HEK293T (cell line): Measurements from ENCODE around the gene PCDH9.

Experiments
- CTCF ChIA-PET: fragments of 350-600 bp; formaldehyde crosslinking; extraction: SDS; loops from one replicate; lab custom pipeline; 2021; ENCODE audit warnings: antibody characterized with exemption, inconsistent platforms; lab: Yijun Ruan, JAX
- POLR2A ChIA-PET: fragments of 350-600 bp; formaldehyde crosslinking; extraction: SDS; loops from one replicate; lab custom pipeline; 2020; ENCODE audit warnings: antibody characterized with exemption, inconsistent platforms; lab: Yijun Ruan, JAX
- DNase-seq: peaks from one replicate; pipeline ENCODE4 v3.0.0; 2012; ENCODE audit warnings: mixed read lengths; ENCODE audit errors: extremely low spot score
- ARNT ChIP-seq: fragments of 450-650 bp; IDR thresholded peaks from 2 replicates; pipeline ENCODE4 v1.6.1; 2017; ENCODE audit warnings: mild to moderate bottlenecking
- BHLHE40 ChIP-seq: fragments of 450-650 bp; IDR thresholded peaks from 2 replicates; pipeline ENCODE4 v1.6.1; 2016; ENCODE audit warnings: mild to moderate bottlenecking, moderate library complexity, borderline replicate concordance
- CTBP1 ChIP-seq: fragments of 450-650 bp; IDR thresholded peaks from 2 replicates; pipeline ENCODE4 v1.6.1; 2016; ENCODE audit warnings: borderline replicate concordance
- ELF4 ChIP-seq: fragments of 450-650 bp; IDR thresholded peaks from 2 replicates; pipeline ENCODE4 v1.6.1; 2017; ENCODE audit warnings: antibody characterized with exemption
- FOXA1 ChIP-seq: fragments of 450-650 bp; IDR thresholded peaks from 2 replicates; pipeline ENCODE4 v1.6.1; 2016; ENCODE audit warnings: mild to moderate bottlenecking
- FOXK2 ChIP-seq: fragments of 450-650 bp; IDR thresholded peaks from 2 replicates; pipeline ENCODE4 v1.6.1; 2016; ENCODE audit warnings: mild to moderate bottlenecking
- FOXM1 ChIP-seq: fragments of 450-650 bp; IDR thresholded peaks from 2 replicates; pipeline ENCODE4 v1.6.1; 2017; ENCODE audit warnings: mild to moderate bottlenecking, borderline replicate concordance
- HDGF ChIP-seq: fragments of 450-650 bp; IDR thresholded peaks from 2 replicates; pipeline ENCODE4 v1.6.1; 2017; ENCODE audit warnings: antibody characterized with exemption, borderline replicate concordance
- L3MBTL2 ChIP-seq: fragments of 450-650 bp; conservative IDR thresholded peaks from 2 replicates; pipeline ENCODE4 v1.6.1; 2016; ENCODE audit warnings: mild to moderate bottlenecking
- LEF1 ChIP-seq: fragments of 450-650 bp; IDR thresholded peaks from 2 replicates; pipeline ENCODE4 v1.6.1; 2017; ENCODE audit warnings: mild to moderate bottlenecking, borderline replicate concordance
- NFRKB ChIP-seq: fragments of 450-650 bp; IDR thresholded peaks from 2 replicates; pipeline ENCODE4 v1.6.1; 2016; ENCODE audit warnings: mild to moderate bottlenecking, moderate library complexity
- PKNOX1 ChIP-seq: fragments of 450-650 bp; IDR thresholded peaks from 2 replicates; pipeline ENCODE4 v1.6.1; 2016
- SP1 ChIP-seq: fragments of 450-650 bp; IDR thresholded peaks from 2 replicates; pipeline ENCODE4 v1.6.1; 2017
- SUZ12 ChIP-seq: fragments of 450-650 bp; IDR thresholded peaks from 2 replicates; pipeline ENCODE4 v1.6.1; 2016; ENCODE audit warnings: mild to moderate bottlenecking
- TARDBP ChIP-seq: fragments of 450-650 bp; IDR thresholded peaks from 2 replicates; pipeline ENCODE4 v1.6.1; 2016
- ZNF384 ChIP-seq: fragments of 450-650 bp; IDR thresholded peaks from 2 replicates; pipeline ENCODE4 v1.6.1; 2016

The PCDH9 gene

GRCh38 chr13:66926200-66926850 lies 303.8 kb downstream of the PCDH9 start:
- peak; percentile 86 for TF ChIP-seq PKNOX1
- no peak for TF ChIP-seq BHLHE40
- POLR2A ChIA-PET: interaction anchor here (0.9 to 1.6 kb wide), 4 partner anchors 10 to 310 kb away, joined by 3 to 5 read pairs (median 3); no protein-coding TSS in a partner anchor
- CTCF ChIA-PET: interaction anchor here (0.6 to 1.1 kb wide), 6 partner anchors 18 to 166 kb away, joined by 3 read pairs; no protein-coding TSS in a partner anchor
- DNase-seq: no peak

- DNase-seq: no peak
- no peak for TF ChIP-seq SP1
- TF ChIP-seq PKNOX1: peak; percentile 92
- TF ChIP-seq SUZ12: no peak
- no peak for TF ChIP-seq BHLHE40
- CTCF ChIA-PET: interaction anchor here (0.7 kb wide), 1 partner anchor 886 kb away, joined by 3 read pairs; no protein-coding TSS in a partner anchor
- POLR2A ChIA-PET: no interaction called here
Measured at GRCh38 chr13:66922444-66922843, 307.7 kb downstream of the PCDH9 start.

GRCh38 chr13:66921437-66921836 lies 308.7 kb downstream of the PCDH9 start:
- ChIA-PET CTCF (no interaction called here), POLR2A (no interaction called here)
- no peak for TF ChIP-seq FOXK2
- no peak for TF ChIP-seq ELF4
- TF ChIP-seq SUZ12: no peak
- TF ChIP-seq HDGF: no peak
- no peak for TF ChIP-seq PKNOX1
- TF ChIP-seq ARNT: no peak
- no peak for TF ChIP-seq FOXA1
- DNase-seq: no peak

- POLR2A ChIA-PET: interaction anchor here (1.1 kb wide), 1 partner anchor 11 kb away, joined by 5 read pairs; no protein-coding TSS in a partner anchor
- CTCF ChIA-PET: interaction anchor here (1.2 to 1.6 kb wide), 3 partner anchors 79 to 185 kb away, joined by 4 to 5 read pairs (median 4); no protein-coding TSS in a partner anchor
- DNase-seq: no peak
- TF ChIP-seq CTBP1: no peak
- TF ChIP-seq TARDBP: no peak
- TF ChIP-seq FOXA1: 0 out of 2 replicates have a peak, but pooled peaks have one; percentile 40
- no peak for TF ChIP-seq ZNF384
Measured at GRCh38 chr13:66915596-66916185, 314.4 kb downstream of the PCDH9 start.

- ChIA-PET POLR2A (no interaction called here), CTCF (no interaction called here)
- TF ChIP-seq LEF1 (no peak), ELF4 (0 out of 2 replicates have a peak, but pooled peaks have one; percentile 12)
- no peak for DNase-seq
Measured at GRCh38 chr13:66914155-66914554, 316.0 kb downstream of the PCDH9 start.

- DNase-seq: no peak
- TF ChIP-seq PKNOX1: peak; percentile 76
- no peak for TF ChIP-seq FOXM1
- TF ChIP-seq FOXA1: no peak
- TF ChIP-seq CTBP1: no peak
- TF ChIP-seq SUZ12: no peak
- 0 out of 2 replicates have a peak, but pooled peaks have one; percentile 20 for TF ChIP-seq L3MBTL2
- TF ChIP-seq BHLHE40: no peak
- no peak for TF ChIP-seq ELF4
- no peak for TF ChIP-seq ZNF384
- TF ChIP-seq FOXK2: no peak
- no peak for TF ChIP-seq TARDBP
- TF ChIP-seq LEF1: no peak
- 0 out of 2 replicates have a peak, but pooled peaks have one; percentile 15 for TF ChIP-seq ARNT
- no peak for TF ChIP-seq NFRKB
- TF ChIP-seq SP1: no peak
- no peak for TF ChIP-seq HDGF
- CTCF ChIA-PET: interaction anchor here (0.6 kb wide), 1 partner anchor 25 kb away, joined by 3 read pairs; no protein-coding TSS in a partner anchor
- POLR2A ChIA-PET: no interaction called here
Measured at GRCh38 chr13:66911411-66911939, 318.7 kb downstream of the PCDH9 start.
